Retinal pigment epithelial cell (primary cell): ENCODE data around the gene IQCC.

Experiments
- DNase-seq: peaks from one replicate; pipeline ENCODE4 v3.0.0-alpha.2; 2010; ENCODE audit warnings: low read depth
- H3K4me3 ChIP-seq: 2 replicates; pipeline ENCODE4 v1.5.1; 2011; ENCODE audit warnings: mild to moderate bottlenecking, low read length, control low read depth, moderate library complexity
- TF ChIP-seq, protein P1 (sequence below): conservative IDR thresholded peaks from 2 replicates; pipeline ENCODE4 v1.5.1; 2011; ENCODE audit warnings: low read depth, low read length, control low read depth, inconsistent platforms

Gene IQCC

DNA sequence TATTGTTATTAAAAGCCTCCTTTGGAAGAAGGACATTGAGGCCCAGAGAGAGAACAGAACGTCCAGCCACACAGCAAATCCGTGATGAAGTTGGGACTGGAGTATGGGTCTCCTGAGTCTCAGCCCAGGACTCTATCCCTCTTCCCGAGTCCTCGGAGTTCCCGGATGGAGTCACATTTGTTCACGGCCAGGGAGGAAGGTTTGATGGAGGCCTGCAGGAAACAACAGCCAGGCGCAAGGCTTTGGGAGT is 26.4 kb upstream of the IQCC start:
- TF ChIP-seq, protein P1, sequence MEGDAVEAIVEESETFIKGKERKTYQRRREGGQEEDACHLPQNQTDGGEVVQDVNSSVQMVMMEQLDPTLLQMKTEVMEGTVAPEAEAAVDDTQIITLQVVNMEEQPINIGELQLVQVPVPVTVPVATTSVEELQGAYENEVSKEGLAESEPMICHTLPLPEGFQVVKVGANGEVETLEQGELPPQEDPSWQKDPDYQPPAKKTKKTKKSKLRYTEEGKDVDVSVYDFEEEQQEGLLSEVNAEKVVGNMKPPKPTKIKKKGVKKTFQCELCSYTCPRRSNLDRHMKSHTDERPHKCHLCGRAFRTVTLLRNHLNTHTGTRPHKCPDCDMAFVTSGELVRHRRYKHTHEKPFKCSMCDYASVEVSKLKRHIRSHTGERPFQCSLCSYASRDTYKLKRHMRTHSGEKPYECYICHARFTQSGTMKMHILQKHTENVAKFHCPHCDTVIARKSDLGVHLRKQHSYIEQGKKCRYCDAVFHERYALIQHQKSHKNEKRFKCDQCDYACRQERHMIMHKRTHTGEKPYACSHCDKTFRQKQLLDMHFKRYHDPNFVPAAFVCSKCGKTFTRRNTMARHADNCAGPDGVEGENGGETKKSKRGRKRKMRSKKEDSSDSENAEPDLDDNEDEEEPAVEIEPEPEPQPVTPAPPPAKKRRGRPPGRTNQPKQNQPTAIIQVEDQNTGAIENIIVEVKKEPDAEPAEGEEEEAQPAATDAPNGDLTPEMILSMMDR, result no peak
- H3K4me3 ChIP-seq, result peak overlapping the region; percentile 46
- no peak for DNase-seq

DNA sequence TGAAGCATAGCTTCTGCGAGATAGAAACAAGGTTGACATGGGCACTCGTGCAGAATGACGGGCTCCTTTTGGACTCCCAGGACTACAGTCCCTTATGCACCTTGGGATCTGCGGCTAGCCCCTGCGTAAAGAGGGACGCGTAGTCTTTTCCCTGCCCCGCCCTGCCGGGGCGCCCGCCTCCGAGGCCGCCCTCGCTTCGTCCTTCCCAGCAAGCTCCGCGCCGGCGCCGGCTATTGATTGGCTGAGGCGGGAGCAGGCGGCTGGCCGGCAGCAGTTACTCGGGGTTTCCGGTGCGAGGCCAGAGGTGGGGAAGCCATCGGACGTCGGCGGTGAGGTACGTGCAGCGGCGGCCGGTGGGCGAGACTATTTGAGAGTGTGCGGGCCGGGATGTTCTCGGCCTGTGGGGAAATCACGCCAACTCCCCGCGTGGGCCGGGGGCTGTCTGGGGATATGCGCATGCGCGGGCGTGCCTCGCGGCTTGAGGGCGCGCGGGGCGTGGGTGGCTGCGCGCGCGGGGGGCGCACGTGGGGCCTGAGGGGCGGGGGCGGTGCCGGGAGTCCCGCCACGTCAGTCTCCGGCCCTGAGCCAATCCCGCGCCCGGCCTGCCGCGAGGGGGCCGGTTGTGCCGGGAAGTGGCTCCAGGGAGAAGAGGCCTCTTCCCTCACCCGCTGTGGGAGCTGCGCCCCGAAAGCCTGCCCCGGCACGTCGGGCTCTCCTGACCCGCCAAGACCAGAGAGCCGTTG is 25.9 kb upstream of the IQCC start, which contains the start of gene TXLNA:
TSS of gene TXLNA (plus strand) at position 233 of the 743 bp plus-strand sequence. CDS start 671 bp downstream, outside the sequence.
- TF ChIP-seq, protein P1, result no peak
- peak within 1 kb of the TSS; percentile 66 for H3K4me3 ChIP-seq
- DNase-seq, result peak; percentile 56

DNA sequence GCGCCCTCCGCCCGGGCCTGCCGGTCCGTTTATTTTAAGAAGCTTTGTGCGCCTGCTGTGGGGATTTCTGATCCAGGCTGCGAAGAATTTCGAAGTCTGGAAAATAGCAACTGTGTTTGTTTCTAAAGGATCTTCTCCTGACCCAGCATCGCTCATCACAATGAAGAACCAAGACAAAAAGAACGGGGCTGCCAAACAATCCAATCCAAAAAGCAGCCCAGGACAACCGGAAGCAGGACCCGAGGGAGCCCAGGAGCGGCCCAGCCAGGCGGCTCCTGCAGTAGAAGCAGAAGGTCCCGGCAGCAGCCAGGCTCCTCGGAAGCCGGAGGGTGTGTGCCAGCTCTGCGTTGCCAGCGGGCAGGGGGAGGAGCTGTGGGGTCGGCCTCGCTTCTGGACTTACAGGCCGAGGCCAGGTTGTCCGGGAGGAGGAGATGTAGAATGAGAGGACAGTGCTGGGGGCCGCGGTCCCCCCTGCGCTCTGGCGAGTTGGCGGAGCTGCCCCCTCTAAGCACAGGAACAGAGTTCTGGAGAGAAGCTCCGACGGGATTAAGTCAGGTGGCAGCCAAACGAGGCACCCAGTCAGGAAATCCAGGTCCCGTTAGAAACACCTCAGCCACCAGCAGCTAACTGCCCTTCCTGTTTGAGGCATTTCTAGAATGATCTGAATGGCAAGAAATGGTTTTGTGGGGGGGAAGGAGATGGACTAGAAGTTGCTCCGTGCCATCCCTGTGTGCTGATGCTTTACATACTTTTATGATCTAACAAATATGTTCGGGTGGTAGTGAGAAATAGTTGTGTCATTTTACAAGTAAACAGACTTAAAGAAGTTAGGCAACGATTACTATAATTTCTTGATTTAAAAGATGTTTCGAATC is 25.0 kb upstream of the IQCC start:
- DNase-seq, result peak; percentile 23
- H3K4me3 ChIP-seq, result peak overlapping the region; percentile 66
- TF ChIP-seq, protein P1, result no peak

- peak overlapping the region; percentile 66 for H3K4me3 ChIP-seq
- TF ChIP-seq, protein P1, result no peak
These were observed 24.4 kb upstream of the IQCC start for GRCh38 chr1:32181065-32181464.

DNA sequence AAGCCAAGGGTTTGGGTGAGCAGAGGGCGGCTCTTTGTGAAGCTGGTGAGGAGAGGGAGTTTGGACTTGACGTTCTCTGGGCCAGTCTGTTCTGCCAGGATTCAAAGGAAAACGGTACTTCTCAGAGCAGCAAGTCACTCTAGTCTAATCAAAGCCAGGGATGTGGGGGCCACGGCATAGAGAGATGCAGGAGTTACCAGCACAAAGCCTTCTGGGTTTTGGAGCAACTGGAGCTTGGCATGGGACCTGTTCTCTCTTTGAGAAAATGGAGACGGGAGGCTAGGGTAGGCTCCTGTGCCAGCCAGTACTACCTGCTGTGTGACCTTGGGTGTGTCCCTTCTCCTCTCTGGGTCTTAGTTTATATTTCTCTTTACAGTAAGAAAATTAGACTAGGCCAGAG is 23.9 kb upstream of the IQCC start:
- peak overlapping the region; percentile 4 for H3K4me3 ChIP-seq
- TF ChIP-seq, protein P1, result no peak
- DNase-seq, result no peak

More at GRCh38 chr1:32181065-32181464, 24.4 kb upstream of the IQCC start:
- no peak for DNase-seq

DNA sequence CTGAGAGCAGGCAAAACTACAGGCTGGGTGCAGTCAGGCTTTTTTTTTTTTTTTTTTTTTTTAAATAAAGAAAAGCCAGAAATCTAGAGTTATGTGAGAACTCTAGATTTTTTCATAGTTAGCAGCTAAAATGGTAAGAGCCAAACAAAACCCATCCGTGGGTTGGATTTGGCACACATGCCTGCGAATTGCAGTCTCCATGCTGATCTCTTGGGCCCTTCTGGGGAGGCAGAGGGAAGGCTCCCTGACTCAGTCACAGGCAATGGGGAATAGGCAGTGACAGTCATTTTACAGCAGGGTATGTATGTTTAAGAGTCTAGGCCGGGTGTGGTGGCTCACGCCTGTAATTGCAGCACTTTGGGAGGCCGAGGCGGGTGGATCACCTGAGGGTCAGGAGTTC is 23.4 kb upstream of the IQCC start:
- TF ChIP-seq, protein P1, result no peak
- no peak overlapping the region for H3K4me3 ChIP-seq
- DNase-seq, result no peak
